ENCODE measurements around the gene MARCHF3. TPM values are rescaled to one million over a fixed set of nuclear protein-coding genes. Genes with fewer than 3 reads are reported as not detected.

MARCHF3 gene
- total RNA-seq, 2 experiments from 2014 or later = 5.4 to 7.0 TPM

- CTCF ChIA-PET (ENCODE audit: unreplicated experiment) = no interaction called here
Measured at GRCh38 chr5:126864042-126864688, 166.2 kb downstream of the MARCHF3 start.

GRCh38 chr5:126863402-126863801 is 167.0 kb downstream of the MARCHF3 start:
- ChIA-PET POLR2A (interaction anchor here (1.2 kb wide), 1 partner anchor 9 kb away, joined by 3 read pairs; no protein-coding TSS in a partner anchor), CTCF (ENCODE audit: unreplicated experiment) (no interaction called here)
- peaks cover 3% of the 10 kb centered on the region; the same call in 1 of the 2 replicates for H3K36me3 ChIP-seq (ENCODE audit: insufficient read depth, low read length)
- no peaks in the 10 kb centered on the region for H4K20me1 ChIP-seq (ENCODE audit: insufficient read depth, low read length)
- no peak overlapping the region for H3K4me2 ChIP-seq (ENCODE audit: low read length)
- intact Hi-C loops (cut with micrococcal nuclease; ENCODE audit: unreplicated experiment) = no loop called here
- no TSS peak for BruUV-seq (replicated peaks)
- no peaks in the 10 kb centered on the region for H3K4me1 ChIP-seq (ENCODE audit: insufficient read depth, low read length, poor library complexity, severe bottlenecking)
- no peak for DNase-seq (ENCODE audit: low spot score)
- no peaks in the 10 kb centered on the region for H3K9me3 ChIP-seq (ENCODE audit: low read length)
- no peak overlapping the region for H3K27ac ChIP-seq (ENCODE audit: low read depth, low read length, poor library complexity, severe bottlenecking)
- no peak overlapping the region for H2AFZ ChIP-seq (ENCODE audit: low read length)
- no peaks in the 10 kb centered on the region for H3K79me2 ChIP-seq (ENCODE audit: insufficient read depth, low read depth, low read length)
- TF ChIP-seq EZH2phosphoT487 (IDR thresholded peaks at IDR 0.05; ENCODE audit: borderline replicate concordance, low read depth, low read length) (no peak), CTCF (conservative IDR thresholded peaks at IDR 0.05; ENCODE audit: low read length) (no peak)
- no peaks in the 10 kb centered on the region for H3K9me2 ChIP-seq (ENCODE audit: insufficient read depth, low read length)
- H3K4me3 ChIP-seq (ENCODE audit: low read depth, low read length, poor library complexity, severe bottlenecking) = no peak overlapping the region

More at GRCh38 chr5:126864042-126864688, 166.2 kb downstream of the MARCHF3 start:
- DNase-seq (ENCODE audit: low spot score) = no peak
- Histone ChIP-seq H3K9me2 (ENCODE audit: insufficient read depth, low read length) (no peaks in the 10 kb centered on the region), H2AFZ (ENCODE audit: low read length) (no peak overlapping the region), H4K20me1 (ENCODE audit: insufficient read depth, low read length) (no peaks in the 10 kb centered on the region), H3K36me3 (ENCODE audit: insufficient read depth, low read length) (no peaks in the 10 kb centered on the region; the same call in 1 of the 2 replicates), H3K4me2 (ENCODE audit: low read length) (no peak overlapping the region), H3K27ac (ENCODE audit: low read depth, low read length, poor library complexity, severe bottlenecking) (no peak overlapping the region), H3K4me1 (ENCODE audit: insufficient read depth, low read length, poor library complexity, severe bottlenecking) (no peaks in the 10 kb centered on the region), H3K9me3 (ENCODE audit: low read length) (no peaks in the 10 kb centered on the region), H3K79me2 (ENCODE audit: insufficient read depth, low read depth, low read length) (no peaks in the 10 kb centered on the region), H3K4me3 (ENCODE audit: low read depth, low read length, poor library complexity, severe bottlenecking) (no peak overlapping the region)
- POLR2A ChIA-PET = interaction anchor here (0.5 kb wide), 1 partner anchor 18 kb away, joined by 5 read pairs; no protein-coding TSS in a partner anchor
- BruUV-seq (replicated peaks) = no TSS peak
- intact Hi-C loops (cut with micrococcal nuclease; ENCODE audit: unreplicated experiment) = no loop called here
- TF ChIP-seq CTCF (conservative IDR thresholded peaks at IDR 0.05; ENCODE audit: low read length) (0 out of 2 replicates have a peak, but pooled peaks have one; percentile 14), EZH2phosphoT487 (IDR thresholded peaks at IDR 0.05; ENCODE audit: borderline replicate concordance, low read depth, low read length) (no peak)

GRCh38 chr5:126858441-126858840 is 171.9 kb downstream of the MARCHF3 start:
- Histone ChIP-seq H3K9me3 (ENCODE audit: low read length) (no peaks in the 10 kb centered on the region), H3K27ac (ENCODE audit: low read depth, low read length, poor library complexity, severe bottlenecking) (no peak overlapping the region), H3K4me2 (ENCODE audit: low read length) (no peak overlapping the region), H3K36me3 (ENCODE audit: insufficient read depth, low read length) (peaks cover 13% of the 10 kb centered on the region), H2AFZ (ENCODE audit: low read length) (no peak overlapping the region), H3K9me2 (ENCODE audit: insufficient read depth, low read length) (no peaks in the 10 kb centered on the region), H3K79me2 (ENCODE audit: insufficient read depth, low read depth, low read length) (no peaks in the 10 kb centered on the region), H4K20me1 (ENCODE audit: insufficient read depth, low read length) (no peaks in the 10 kb centered on the region), H3K4me1 (ENCODE audit: insufficient read depth, low read length, poor library complexity, severe bottlenecking) (no peaks in the 10 kb centered on the region), H3K4me3 (ENCODE audit: low read depth, low read length, poor library complexity, severe bottlenecking) (no peak overlapping the region)
- intact Hi-C loops (cut with micrococcal nuclease; ENCODE audit: unreplicated experiment) = no loop called here
- DNase-seq (ENCODE audit: low spot score) = no peak
- no TSS peak for BruUV-seq (replicated peaks)
- POLR2A ChIA-PET = no interaction called here
- CTCF ChIA-PET (ENCODE audit: unreplicated experiment) = no interaction called here
- TF ChIP-seq CTCF (conservative IDR thresholded peaks at IDR 0.05; ENCODE audit: low read length) (no peak), EZH2phosphoT487 (IDR thresholded peaks at IDR 0.05; ENCODE audit: borderline replicate concordance, low read depth, low read length) (no peak)
